ENCODE measurements around the gene SLC10A2.
"Not testable (repeated sequence)": the region's sequence is repeated elsewhere in the genome, so short reads cannot be mapped to it uniquely, and the experiment has no call there.

Gene SLC10A2

DNA sequence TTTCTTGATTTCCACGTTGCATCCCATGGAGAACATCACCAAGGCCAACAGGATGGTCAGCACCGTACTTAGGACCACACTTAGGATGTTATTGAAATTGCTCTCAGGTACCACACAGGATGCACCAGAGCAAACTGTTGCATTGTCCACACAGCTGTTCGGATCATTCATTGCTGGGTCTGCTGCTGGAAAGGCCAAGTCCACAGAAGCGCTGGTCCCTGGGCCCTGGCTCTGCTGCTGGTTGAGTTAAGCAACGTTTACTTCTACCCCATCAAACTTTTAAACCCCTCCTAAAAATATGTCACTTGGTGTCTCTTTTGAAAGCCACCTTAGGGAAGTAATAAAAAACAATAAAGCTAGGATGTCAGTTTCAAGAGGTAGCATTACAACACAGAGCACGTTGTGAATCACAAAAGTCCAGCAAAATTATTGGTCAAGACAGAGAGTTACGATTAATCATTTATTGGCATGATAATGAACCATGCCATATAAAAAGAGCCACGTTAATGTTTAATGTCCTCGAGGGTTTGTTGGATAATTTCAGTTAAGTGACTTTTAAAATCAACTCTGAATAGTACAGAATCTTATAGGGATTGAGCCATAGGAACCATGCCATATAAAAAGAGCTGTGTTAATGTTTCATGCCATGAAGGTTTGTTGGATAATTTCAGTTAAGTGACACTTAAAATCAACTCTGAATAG, at the start of gene SLC10A2:
SLC10A2 (minus strand) TSS at position 339 of the 702 bp plus-strand sequence; CDS start at position 171, 168 bp downstream.
- DNase-seq (ENCODE audit: low spot score) = no peak

DNA sequence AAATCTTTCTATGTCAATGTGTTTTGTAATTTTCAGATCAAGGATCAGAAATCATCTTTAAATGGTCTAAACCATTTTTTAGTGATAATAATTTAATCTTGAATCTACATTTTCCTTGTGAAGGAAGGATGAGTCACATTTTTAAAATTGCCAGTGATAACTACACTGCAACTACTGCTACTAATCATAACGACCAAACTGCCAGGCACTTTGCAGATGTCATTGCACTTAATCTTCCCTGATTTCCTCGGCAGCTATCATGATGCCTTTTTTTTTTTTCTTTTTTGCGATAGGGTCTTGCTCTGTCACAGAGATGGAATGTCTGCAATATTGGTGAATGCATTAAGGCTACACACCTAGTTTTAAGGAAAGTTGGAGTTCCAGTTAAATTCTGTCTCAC, 41.4 kb upstream of the SLC10A2 start:
- no peak for DNase-seq (ENCODE audit: low spot score)

- no peak for DNase-seq (ENCODE audit: low spot score)
These were observed 38.1 kb upstream of the SLC10A2 start for GRCh38 chr13:103104340-103104739.

GRCh38 chr13:103103456-103103855, 37.2 kb upstream of the SLC10A2 start:
- DNase-seq (ENCODE audit: low spot score) = not testable (repeated sequence)

DNA sequence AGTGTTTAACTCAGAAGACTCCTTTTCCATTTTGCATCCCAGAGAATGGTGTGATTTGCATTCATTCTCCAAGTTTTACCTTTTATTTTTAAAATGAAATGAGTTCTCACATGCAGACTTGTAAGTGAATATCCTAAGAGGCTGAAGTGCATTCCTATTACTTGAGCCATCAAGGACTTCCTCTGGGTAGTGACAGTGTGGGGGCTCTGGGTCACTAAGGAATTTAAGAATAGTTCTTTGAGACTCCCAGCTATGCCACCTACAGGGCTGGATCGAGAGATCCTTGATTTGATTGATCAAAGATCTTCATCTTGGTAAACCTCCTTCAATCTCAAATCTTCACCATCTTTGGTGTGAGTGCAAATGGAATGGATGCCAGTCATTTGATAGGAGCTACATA, 36.3 kb upstream of the SLC10A2 start:
- no peak for DNase-seq (ENCODE audit: low spot score)

DNA sequence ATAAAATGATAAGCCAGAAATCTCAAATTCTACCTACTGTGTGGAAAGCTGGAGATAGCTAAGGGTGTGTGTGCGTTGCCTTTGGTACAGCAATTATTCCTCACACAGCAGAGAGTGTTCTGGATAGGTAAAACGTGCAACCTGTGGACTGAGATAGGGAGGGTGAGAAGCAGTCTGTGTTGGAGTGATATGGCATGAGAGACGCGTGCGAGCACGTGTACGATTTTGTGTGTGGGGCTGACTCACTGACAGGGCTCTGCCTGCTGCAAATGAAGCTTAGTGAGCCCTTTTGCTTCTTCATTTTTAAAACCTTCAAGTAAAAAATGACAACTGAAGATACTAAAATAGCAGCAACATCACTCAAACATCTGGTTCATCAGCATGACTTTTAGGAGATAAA, 35.7 kb upstream of the SLC10A2 start:
- DNase-seq (ENCODE audit: low spot score) = no peak

DNA sequence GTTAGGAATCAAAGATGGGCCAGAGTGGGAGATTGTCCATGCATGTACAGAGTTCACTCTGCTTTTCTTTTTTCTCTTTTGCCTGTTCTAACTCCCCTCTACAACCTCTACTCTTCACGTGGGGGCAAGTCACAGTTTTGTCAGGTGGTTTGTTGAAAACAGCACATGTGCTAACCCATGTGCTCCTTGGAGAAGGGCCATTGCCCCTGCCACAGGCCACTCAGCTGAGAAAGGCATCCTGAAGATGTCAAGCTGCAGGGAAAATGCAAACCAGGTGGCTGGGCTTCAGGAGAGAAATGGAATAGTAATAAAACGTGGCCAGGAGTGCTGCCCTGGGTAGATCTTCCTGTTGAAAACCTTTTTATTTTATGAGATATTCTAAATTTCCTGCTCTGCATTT, 35.3 kb upstream of the SLC10A2 start:
- DNase-seq (ENCODE audit: low spot score) = no peak

- DNase-seq (ENCODE audit: low spot score) = no peak
These were observed 34.6 kb upstream of the SLC10A2 start for GRCh38 chr13:103100830-103101229.

GRCh38 chr13:103099722-103100293, 33.6 kb upstream of the SLC10A2 start:
- DNase-seq (ENCODE audit: low spot score) = no peak

DNA sequence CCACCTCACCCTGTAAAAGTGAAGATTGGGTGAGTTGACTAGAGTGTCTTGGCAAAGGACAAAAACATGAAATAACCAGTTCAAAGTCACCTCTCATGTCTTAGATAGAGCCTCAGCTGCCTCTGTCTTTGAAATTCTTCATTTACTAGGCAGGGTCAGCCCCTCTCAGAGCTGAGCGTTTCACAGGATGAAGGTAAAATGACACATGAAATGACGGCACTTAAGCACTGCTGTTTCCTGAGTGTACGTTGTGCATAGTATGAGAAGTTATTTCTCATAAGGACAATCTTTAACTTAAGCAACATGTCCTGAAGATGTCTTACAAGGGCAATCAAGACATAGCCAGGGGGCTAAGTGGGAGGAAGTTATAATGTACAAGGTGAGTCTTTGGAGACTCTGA, 32.3 kb upstream of the SLC10A2 start:
- DNase-seq (ENCODE audit: low spot score) = no peak

DNA sequence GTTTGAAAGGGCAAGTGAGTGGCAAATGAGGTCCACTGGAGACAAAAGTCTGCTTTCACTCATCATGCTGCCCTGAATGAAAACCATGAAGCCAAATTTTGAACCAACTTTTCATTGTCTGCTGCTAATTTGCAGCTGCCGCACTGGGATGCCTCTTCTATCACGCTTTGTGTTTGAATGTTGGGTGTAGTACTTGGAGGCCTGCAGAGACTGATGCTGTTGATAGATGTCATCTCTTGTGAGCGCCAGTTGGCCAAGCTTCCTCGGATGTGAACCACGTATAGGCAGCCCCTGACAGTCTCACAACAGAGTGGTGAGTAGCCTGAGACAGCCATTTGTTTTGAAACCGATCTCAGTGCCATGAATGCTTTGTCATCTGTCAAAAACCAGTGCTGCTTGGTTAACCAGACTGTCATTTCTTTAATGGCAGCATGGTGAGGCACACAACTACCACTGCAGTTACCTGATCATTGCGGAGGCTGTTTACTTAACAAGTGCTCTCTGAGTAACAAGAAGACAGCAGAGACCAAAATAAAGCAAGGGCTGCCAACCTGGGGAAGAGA, 31.2 kb upstream of the SLC10A2 start:
- DNase-seq (ENCODE audit: low spot score) = no peak

DNA sequence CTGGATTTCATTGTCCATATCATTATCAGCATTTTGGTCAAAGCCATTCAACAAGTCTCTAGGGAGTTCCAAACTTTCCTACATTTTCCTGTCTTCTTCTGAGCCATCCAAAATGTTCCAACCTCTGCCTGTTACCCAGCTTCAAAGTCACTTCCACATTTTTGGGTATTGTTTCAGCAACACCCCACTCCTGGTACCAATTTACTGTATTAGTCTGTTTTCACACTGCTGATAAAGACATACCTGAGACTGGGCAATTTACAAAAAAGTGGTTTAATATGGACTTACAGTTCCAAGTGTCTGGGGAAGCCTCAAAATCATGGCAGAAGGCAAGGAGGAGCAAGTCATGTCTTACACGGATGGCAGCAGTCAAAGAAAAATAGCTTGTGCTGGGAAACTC, 27.4 kb upstream of the SLC10A2 start:
- not testable (repeated sequence) for DNase-seq (ENCODE audit: low spot score)

- no peak for DNase-seq (ENCODE audit: low spot score)
These were observed 21.1 kb upstream of the SLC10A2 start for GRCh38 chr13:103087275-103087674.

DNA sequence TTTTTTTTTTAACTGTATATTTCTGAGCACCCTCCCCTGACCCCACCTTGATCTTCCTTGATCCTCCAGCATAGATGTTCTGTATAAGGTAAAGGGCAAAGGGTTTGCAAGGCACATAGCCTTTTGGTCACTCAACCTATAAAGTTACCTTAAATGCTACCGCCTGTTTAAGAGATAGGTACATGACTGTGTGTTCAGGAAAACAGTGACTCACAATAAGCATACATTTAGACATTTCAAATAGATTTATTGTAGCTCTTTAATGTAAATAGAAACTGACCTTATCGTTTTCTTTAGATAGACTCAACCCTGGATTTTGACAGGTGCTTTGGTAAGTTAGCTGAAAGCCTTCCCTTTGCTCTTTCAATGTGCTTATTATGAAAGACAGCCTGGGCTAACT, 15.2 kb upstream of the SLC10A2 start:
- DNase-seq (ENCODE audit: low spot score) = no peak

DNA sequence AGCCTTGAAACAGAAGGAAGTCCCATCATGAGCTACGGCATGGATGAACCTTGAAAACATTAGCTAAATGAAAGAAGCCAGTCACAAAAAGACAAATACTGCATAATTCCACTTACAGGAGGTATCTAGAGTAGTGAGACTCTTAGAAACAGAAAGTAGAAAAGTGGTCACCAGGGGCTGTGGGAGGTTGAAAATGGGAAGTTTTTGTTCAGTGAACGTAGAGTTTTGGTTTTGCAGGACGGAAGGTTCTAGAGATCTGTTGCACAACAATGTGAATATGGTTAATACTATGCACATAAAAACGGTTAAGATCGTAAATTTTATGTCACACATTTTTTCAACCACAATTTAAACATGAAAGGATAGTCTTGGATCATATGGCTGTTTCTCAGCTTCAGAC, 11.9 kb upstream of the SLC10A2 start:
- no peak for DNase-seq (ENCODE audit: low spot score)

DNA sequence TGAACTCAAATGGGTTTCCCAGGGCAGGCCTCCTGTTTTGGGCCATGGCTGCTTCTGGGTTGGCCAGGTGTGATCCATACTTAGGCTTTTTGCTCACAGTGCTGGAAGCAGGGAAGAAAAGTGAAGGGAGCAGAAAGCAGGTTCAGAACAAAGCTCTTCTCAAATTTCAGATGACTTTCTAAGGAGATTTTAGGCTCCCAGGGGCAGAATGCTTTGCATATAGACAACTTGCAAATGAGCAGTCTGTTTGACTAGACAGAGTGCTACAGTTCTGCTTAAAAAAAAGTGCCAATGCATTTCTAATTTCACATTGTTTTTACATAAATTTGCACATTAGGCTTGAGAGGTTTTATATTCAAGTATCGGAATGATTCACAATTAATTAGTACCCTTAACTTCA, 2.6 kb upstream of the SLC10A2 start:
- no peak for DNase-seq (ENCODE audit: low spot score)

GRCh38 chr13:103067751-103068555, 1.7 kb upstream of the SLC10A2 start:
- DNase-seq (ENCODE audit: low spot score) = no peak

DNA sequence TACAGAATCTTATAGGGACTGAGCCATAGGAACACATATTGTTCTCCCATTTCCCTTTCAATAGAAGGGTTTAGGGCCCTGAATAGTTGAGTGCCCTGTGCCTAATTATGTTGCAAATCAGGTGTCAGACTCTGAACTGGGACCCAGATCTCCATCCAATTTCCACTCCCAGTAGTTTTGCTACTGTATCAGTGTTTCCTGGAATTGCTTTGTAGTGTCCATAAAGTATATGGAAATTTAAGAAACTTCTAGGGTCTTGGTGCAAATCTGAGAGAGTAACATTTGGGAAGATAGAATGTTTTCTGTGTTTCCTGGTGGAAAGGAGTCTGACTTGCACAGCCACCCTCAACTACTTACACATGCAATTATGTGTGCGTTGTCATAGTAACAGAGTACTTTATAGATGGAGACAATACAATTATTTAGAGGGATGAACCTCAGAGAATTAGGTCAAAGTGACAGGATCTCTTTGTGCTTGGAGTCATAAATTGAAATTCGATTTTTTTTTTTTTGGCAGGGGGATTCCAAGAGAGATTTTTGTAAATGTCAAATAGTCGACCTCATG, 646 bp upstream of the SLC10A2 start:
- no peak for DNase-seq (ENCODE audit: low spot score)

GRCh38 chr13:103063376-103063775, 2.8 kb downstream of the SLC10A2 start:
- no peak for DNase-seq (ENCODE audit: low spot score)

DNA sequence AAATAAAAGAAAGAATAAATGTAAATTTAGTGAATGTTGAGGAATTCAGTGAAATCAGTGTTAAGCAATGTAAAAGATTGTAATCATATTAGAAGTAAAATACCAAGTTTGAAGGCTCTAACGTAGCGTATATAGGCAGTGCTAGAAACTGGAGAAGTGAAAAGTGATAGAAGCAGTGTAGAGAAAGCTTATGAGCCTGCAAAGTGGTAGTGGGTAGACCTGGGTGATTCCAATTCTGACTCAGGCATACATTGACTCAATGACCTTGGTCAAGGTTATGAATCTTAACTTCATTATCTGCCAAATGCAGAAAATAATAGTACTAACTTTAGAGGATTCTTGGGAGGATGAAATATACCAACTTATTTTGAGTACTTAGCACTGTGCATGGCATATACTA, 4.1 kb downstream of the SLC10A2 start:
- no peak for DNase-seq (ENCODE audit: low spot score)

DNA sequence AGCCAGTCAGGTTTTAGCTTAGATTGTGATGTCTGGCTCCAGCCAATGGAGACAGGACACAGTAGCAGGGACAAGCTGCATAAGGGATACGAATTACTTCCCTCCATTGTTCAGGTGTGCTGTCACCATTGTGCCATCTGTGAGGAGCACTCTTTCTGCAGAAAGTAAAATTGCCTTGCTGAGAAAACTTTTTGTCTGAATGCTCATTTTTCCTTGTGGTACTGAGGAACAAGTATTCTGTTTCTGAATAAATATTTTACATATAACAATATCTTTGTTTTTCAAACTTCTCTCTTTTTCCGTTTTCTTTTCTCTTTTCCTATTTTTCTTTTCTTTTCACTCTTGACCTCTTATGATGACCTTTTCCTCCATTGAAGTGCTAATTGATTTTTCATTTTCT, 10.2 kb downstream of the SLC10A2 start:
- DNase-seq (ENCODE audit: low spot score) = no peak

DNA sequence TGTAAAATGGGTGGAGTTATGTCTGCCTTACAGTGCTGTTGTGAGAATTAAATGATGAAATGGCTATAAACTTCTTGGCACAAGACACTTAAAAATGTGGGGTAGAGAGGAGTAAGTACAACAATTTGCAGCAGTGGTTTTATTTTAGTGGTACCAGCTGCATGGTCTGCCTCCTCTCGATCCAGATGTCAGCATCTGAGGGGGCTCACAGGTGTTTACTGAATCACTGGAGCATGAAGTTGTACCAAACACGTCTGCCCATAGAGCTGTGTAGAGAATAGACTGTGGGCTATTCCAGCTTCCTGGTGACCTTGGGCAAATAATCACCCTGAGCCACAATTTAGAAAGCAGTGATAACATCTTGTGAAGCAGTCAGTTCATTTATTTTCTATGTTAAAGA, 11.1 kb downstream of the SLC10A2 start:
- no peak for DNase-seq (ENCODE audit: low spot score)

- no peak for DNase-seq (ENCODE audit: low spot score)
These were observed 19.5 kb downstream of the SLC10A2 start for GRCh38 chr13:103046676-103047075.
